Measurements from ENCODE around the gene MAST4.

Gene MAST4

GRCh38 chr5:66908230-66908629 is 312.0 kb downstream of the MAST4 start:
- no peak for TF ChIP-seq TAF1 (IDR thresholded peaks at IDR 0.05; ENCODE audit: borderline replicate concordance, low read depth, low read length)
- no peak for TF ChIP-seq POLR2AphosphoS5 (IDR thresholded peaks at IDR 0.05; ENCODE audit: low read depth, low read length)
- TF ChIP-seq POLR2A (IDR thresholded peaks at IDR 0.05; ENCODE audit: low read depth, low read length), result no peak
- FAIRE-seq (no peak), DNase-seq (ENCODE audit: insufficient read length) (no peak)

GRCh38 chr5:66909364-66909763 is 313.2 kb downstream of the MAST4 start:
- DNase-seq (ENCODE audit: insufficient read length) (no peak), FAIRE-seq (no peak)
- TF ChIP-seq POLR2A (IDR thresholded peaks at IDR 0.05; ENCODE audit: low read depth, low read length) (no peak), TAF1 (IDR thresholded peaks at IDR 0.05; ENCODE audit: borderline replicate concordance, low read depth, low read length) (no peak), POLR2AphosphoS5 (IDR thresholded peaks at IDR 0.05; ENCODE audit: low read depth, low read length) (no peak)

- DNase-seq (ENCODE audit: insufficient read length) (no peak), FAIRE-seq (no peak)
- no peak for TF ChIP-seq TAF1 (IDR thresholded peaks at IDR 0.05; ENCODE audit: borderline replicate concordance, low read depth, low read length)
These were observed 316.6 kb downstream of the MAST4 start for GRCh38 chr5:66912787-66913186.

- FAIRE-seq (no peak), DNase-seq (ENCODE audit: insufficient read length) (no peak)
- TF ChIP-seq POLR2A (IDR thresholded peaks at IDR 0.05; ENCODE audit: low read depth, low read length), result no peak
- no peak for TF ChIP-seq POLR2AphosphoS5 (IDR thresholded peaks at IDR 0.05; ENCODE audit: low read depth, low read length)
- no peak for TF ChIP-seq TAF1 (IDR thresholded peaks at IDR 0.05; ENCODE audit: borderline replicate concordance, low read depth, low read length)
These were observed 319.3 kb downstream of the MAST4 start for GRCh38 chr5:66915531-66915930.

- FAIRE-seq, result no peak
- TF ChIP-seq TAF1 (IDR thresholded peaks at IDR 0.05; ENCODE audit: borderline replicate concordance, low read depth, low read length) (no peak), POLR2AphosphoS5 (IDR thresholded peaks at IDR 0.05; ENCODE audit: low read depth, low read length) (no peak)
These were observed 326.7 kb downstream of the MAST4 start for GRCh38 chr5:66922881-66923280.

DNA sequence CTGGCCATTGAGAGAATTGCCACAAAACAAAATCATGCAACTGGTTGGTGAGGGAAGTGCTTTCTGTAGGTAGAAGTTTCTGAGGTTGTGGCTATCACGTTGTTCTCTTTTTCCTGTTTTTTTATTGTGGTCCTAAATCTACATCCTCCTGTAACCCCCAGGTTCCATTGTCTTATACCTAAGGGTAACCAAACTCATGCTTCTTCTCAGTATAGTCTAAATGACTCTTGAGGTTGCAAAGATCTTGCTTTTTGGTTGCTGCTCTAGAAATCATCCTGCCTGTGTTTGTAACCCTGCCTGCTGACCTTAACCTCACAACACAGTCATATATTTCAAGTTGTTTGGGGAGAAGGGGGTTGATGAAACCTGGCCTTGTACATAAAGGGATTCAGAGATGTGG is 327.3 kb downstream of the MAST4 start:
- no peak for FAIRE-seq
- DNase-seq (ENCODE audit: insufficient read length), result no peak
- TF ChIP-seq TAF1 (IDR thresholded peaks at IDR 0.05; ENCODE audit: borderline replicate concordance, low read depth, low read length) (no peak), POLR2A (IDR thresholded peaks at IDR 0.05; ENCODE audit: low read depth, low read length) (no peak), POLR2AphosphoS5 (IDR thresholded peaks at IDR 0.05; ENCODE audit: low read depth, low read length) (no peak)

More at GRCh38 chr5:66922881-66923280, 326.7 kb downstream of the MAST4 start:
- DNase-seq (ENCODE audit: insufficient read length), result no peak

DNA sequence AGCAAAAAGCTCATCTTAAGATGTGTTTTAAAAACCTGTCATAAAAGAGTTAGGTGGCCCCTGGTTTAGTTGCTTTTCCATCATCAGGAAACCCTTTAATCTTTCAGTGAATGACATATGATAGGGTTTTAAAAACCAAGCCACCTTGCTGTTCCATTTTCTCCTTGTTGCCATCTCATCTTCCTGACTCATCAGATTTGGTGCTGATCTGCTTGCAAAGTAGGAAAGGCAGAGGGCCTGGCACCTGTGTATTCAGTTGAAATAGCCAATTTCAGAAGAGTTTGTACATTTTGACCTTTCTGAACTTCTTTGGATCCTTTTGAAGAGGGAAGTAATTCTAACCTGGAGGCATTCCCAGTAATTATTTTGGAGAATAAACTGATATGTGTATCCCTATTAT is 327.7 kb downstream of the MAST4 start:
- no peak for FAIRE-seq
- no peak for TF ChIP-seq POLR2A (IDR thresholded peaks at IDR 0.05; ENCODE audit: low read depth, low read length)
- TF ChIP-seq POLR2AphosphoS5 (IDR thresholded peaks at IDR 0.05; ENCODE audit: low read depth, low read length), result no peak
- TF ChIP-seq TAF1 (IDR thresholded peaks at IDR 0.05; ENCODE audit: borderline replicate concordance, low read depth, low read length), result no peak
- no peak for DNase-seq (ENCODE audit: insufficient read length)

DNA sequence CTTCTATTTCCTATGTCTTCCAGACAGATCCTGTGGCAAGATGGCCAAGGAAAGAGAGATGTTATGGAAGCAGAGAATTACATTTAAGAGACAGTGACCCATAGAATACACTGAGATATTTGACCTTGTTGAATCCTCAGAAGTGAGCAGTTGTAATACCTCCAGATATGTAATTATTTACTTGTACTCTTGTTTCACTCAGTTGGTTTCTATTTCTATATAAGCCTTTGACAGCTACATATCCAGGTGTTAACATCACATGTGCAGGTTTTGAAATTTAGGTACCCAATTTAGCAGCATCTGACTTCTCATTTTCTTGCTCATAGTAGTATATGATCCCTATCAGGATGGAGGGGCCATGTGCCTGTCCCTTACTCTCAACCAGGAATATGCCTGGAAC is 330.9 kb downstream of the MAST4 start:
- no peak for FAIRE-seq
- TF ChIP-seq TAF1 (IDR thresholded peaks at IDR 0.05; ENCODE audit: borderline replicate concordance, low read depth, low read length) (no peak), POLR2A (IDR thresholded peaks at IDR 0.05; ENCODE audit: low read depth, low read length) (no peak), POLR2AphosphoS5 (IDR thresholded peaks at IDR 0.05; ENCODE audit: low read depth, low read length) (no peak)
- DNase-seq (ENCODE audit: insufficient read length), result no peak

- FAIRE-seq (no peak), DNase-seq (ENCODE audit: insufficient read length) (no peak)
- no peak for TF ChIP-seq POLR2AphosphoS5 (IDR thresholded peaks at IDR 0.05; ENCODE audit: low read depth, low read length)
- no peak for TF ChIP-seq TAF1 (IDR thresholded peaks at IDR 0.05; ENCODE audit: borderline replicate concordance, low read depth, low read length)
- no peak for TF ChIP-seq POLR2A (IDR thresholded peaks at IDR 0.05; ENCODE audit: low read depth, low read length)
These were observed 333.1 kb downstream of the MAST4 start for GRCh38 chr5:66929281-66929680.

DNA sequence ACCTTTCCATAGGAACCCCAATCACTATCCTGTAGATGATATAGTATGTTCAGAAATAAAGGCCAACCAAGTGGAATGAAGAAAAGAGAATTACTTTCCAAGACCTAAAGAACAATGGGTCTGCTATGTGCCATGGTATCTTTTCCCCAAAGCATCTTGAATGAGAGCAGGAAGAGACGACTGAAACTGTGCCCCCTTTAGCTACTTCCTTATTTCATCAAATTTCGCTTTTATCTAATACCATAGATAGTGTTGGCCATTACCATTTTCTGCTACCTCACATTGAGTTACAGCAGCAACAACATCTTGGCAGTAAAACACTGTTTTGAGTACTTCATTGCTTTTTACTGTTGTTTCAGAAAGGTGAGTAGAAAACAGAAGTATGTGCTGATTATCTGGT is 333.8 kb downstream of the MAST4 start:
- DNase-seq (ENCODE audit: insufficient read length), result no peak
- FAIRE-seq, result no peak
- TF ChIP-seq POLR2AphosphoS5 (IDR thresholded peaks at IDR 0.05; ENCODE audit: low read depth, low read length) (no peak), POLR2A (IDR thresholded peaks at IDR 0.05; ENCODE audit: low read depth, low read length) (no peak), TAF1 (IDR thresholded peaks at IDR 0.05; ENCODE audit: borderline replicate concordance, low read depth, low read length) (no peak)

DNA sequence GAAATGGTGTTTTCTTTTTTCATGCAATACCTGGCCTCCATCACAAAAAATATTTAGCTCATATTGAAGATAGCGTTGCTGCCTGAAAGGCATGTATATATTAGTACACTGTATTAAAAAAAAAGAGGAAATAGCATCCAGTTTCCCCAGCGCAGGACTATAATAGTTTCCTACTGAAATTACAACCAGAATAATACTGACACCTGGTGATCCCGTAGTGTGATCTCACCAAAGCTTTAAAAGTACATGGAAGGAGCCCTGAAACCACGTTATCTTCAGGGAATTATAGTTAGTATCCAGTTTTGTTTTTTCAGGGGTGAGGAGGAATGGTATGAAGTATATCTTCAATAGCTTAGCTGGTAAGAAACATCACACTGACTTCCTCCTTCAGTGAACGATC is 335.5 kb downstream of the MAST4 start:
- DNase-seq (ENCODE audit: insufficient read length) (no peak), FAIRE-seq (no peak)
- TF ChIP-seq TAF1 (IDR thresholded peaks at IDR 0.05; ENCODE audit: borderline replicate concordance, low read depth, low read length) (no peak), POLR2AphosphoS5 (IDR thresholded peaks at IDR 0.05; ENCODE audit: low read depth, low read length) (no peak), POLR2A (IDR thresholded peaks at IDR 0.05; ENCODE audit: low read depth, low read length) (no peak)

DNA sequence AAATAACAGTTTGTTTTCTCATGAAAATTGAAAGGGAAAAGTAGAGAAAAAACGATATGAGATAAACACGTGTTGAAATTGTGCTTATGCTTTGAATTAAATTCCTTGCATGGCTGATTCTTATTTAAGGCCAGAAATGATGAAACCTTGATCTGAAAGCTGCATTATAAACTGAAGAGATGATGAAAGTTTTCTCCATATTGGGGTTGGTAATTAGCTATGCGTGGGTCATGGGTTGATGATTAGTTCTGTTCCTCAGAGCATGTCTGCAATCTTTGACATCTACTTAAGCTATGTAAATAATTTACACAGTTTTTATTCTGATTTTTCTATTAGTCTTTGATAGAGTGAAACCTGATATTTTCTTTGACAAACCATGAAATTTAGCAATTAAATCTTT is 336.3 kb downstream of the MAST4 start:
- no peak for FAIRE-seq
- TF ChIP-seq POLR2A (IDR thresholded peaks at IDR 0.05; ENCODE audit: low read depth, low read length), result no peak
- TF ChIP-seq POLR2AphosphoS5 (IDR thresholded peaks at IDR 0.05; ENCODE audit: low read depth, low read length), result no peak

DNA sequence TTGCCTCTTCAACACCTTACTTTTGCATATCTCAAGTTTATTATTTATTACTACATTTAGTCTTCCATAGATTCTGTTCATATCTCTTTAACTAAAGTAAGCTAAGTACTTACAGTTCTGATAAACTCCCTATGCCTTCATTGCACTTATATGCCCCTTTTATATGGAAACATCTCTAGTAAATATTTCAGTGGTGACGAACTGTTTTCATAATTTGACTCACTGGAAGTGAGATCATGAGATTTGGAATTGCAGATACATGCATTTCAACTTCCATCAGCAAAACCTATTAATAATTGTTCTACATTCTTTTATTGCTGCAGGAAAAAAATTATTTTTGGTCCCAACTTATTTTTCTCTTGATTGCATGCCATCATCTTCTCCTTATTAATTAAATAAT is 336.9 kb downstream of the MAST4 start:
- TF ChIP-seq POLR2A (IDR thresholded peaks at IDR 0.05; ENCODE audit: low read depth, low read length) (no peak), POLR2AphosphoS5 (IDR thresholded peaks at IDR 0.05; ENCODE audit: low read depth, low read length) (no peak), TAF1 (IDR thresholded peaks at IDR 0.05; ENCODE audit: borderline replicate concordance, low read depth, low read length) (no peak)
- DNase-seq (ENCODE audit: insufficient read length) (no peak), FAIRE-seq (no peak)

More for the DNA sequence above, 336.3 kb downstream of the MAST4 start:
- DNase-seq (ENCODE audit: insufficient read length), result no peak

All from GM12892 (cell line).